A673 (cell line): ENCODE results near the gene LDLRAP1. TPM values are rescaled to one million over a fixed set of nuclear protein-coding genes. Genes with fewer than 3 reads are reported as not detected.
A peak's percentile ranks its signal among the peaks of the same experiment; 100 is the strongest.

Experiments used
- BruUV-seq: library from RNA; stranded (reverse); fragments of 400-500 nt; replicated peaks from 2 replicates; lab custom pipeline; 2021; lab: Mats Ljungman, UMichigan
- CTCF ChIA-PET: fragments of 300-600 bp; sonication (Branson Sonifier 250); formaldehyde crosslinking; loops from one replicate; lab custom pipeline; 2022; ENCODE audit warnings: antibody characterized with exemption; lab: Charles Lee
- POLR2A ChIA-PET: fragments of 300-600 bp; sonication (Branson Sonifier 250); formaldehyde crosslinking; loops from one replicate; lab custom pipeline; 2022; ENCODE audit warnings: antibody characterized with exemption; ENCODE audit not compliant: low non-redundant PET; lab: Charles Lee
- DNase-seq: peaks from one replicate; pipeline ENCODE4 v3.0.0-alpha.2; 2015; ENCODE audit warnings: low spot score
- H3K27ac ChIP-seq: fragments of 200-600 bp; sonication (generic); 2 replicates; pipeline ENCODE4 v1.5.1; 2016; ENCODE audit warnings: mixed run types, low read depth, mild to moderate bottlenecking, mixed read lengths, antibody characterized with exemption, low read length; ENCODE audit not compliant: poor library complexity, severe bottlenecking
- H3K27me3 ChIP-seq: fragments of 200-600 bp; sonication (generic); replicated peaks from 2 replicates; pipeline ENCODE4 v1.6.1; 2017; ENCODE audit warnings: mixed run types, low read depth, mild to moderate bottlenecking, mixed read lengths, antibody characterized with exemption, low read length; ENCODE audit not compliant: insufficient read depth, poor library complexity
- H3K36me3 ChIP-seq: fragments of 200-600 bp; sonication (generic); 2 replicates; pipeline ENCODE4 v1.6.1; 2016; ENCODE audit warnings: mixed run types, mild to moderate bottlenecking, mixed read lengths, antibody characterized with exemption, low read length; ENCODE audit not compliant: insufficient read depth, poor library complexity, severe bottlenecking
- H3K4me1 ChIP-seq: fragments of 200-600 bp; sonication (generic); 2 replicates; pipeline ENCODE4 v1.6.1; 2017; ENCODE audit warnings: mixed run types, mild to moderate bottlenecking, mixed read lengths, antibody characterized with exemption, low read length; ENCODE audit not compliant: insufficient read depth, poor library complexity, severe bottlenecking
- H3K4me3 ChIP-seq: fragments of 200-600 bp; sonication (generic); 2 replicates; pipeline ENCODE4 v1.5.1; 2016; ENCODE audit warnings: low read depth, mixed run types, mild to moderate bottlenecking, mixed read lengths, low read length; ENCODE audit not compliant: poor library complexity, severe bottlenecking
- H3K9me3 ChIP-seq: fragments of 200-600 bp; sonication (generic); 2 replicates; pipeline ENCODE4 v1.6.1; 2016; ENCODE audit warnings: mixed run types, low read depth, mild to moderate bottlenecking, mixed read lengths, antibody characterized with exemption, low read length; ENCODE audit not compliant: poor library complexity, severe bottlenecking
- EZH2 ChIP-seq: fragments of 200-600 bp; sonication (generic); IDR thresholded peaks from 2 replicates; pipeline ENCODE4 v1.6.1; 2017; ENCODE audit warnings: borderline replicate concordance, low read depth, mild to moderate bottlenecking, mixed read lengths, antibody characterized with exemption, low read length; ENCODE audit not compliant: poor library complexity, severe bottlenecking
- intact Hi-C: fragments of 100-400 bp; cut with micrococcal nuclease; formaldehyde crosslinking; loops from one replicate; pipeline ENCODE4 v1.10.0; 2022; ENCODE audit not compliant: unreplicated experiment
- total RNA-seq: library from RNA; stranded (reverse); gene quantifications from 2 replicates; pipeline ENCODE4 v1.2.3, GENCODE V29; 2021
- TF ChIP-seq, protein P1 (sequence below): fragments of 300-800, 200-600 bp; sonication (generic); conservative IDR thresholded peaks from 2 replicates; pipeline ENCODE4 v1.5.1; 2017; ENCODE audit warnings: low read depth, mild to moderate bottlenecking, antibody characterized with exemption, low read length, moderate library complexity, mixed read lengths

LDLRAP1 gene
- total RNA-seq, 1 experiment from 2014 or later, result 5.5 TPM

DNA sequence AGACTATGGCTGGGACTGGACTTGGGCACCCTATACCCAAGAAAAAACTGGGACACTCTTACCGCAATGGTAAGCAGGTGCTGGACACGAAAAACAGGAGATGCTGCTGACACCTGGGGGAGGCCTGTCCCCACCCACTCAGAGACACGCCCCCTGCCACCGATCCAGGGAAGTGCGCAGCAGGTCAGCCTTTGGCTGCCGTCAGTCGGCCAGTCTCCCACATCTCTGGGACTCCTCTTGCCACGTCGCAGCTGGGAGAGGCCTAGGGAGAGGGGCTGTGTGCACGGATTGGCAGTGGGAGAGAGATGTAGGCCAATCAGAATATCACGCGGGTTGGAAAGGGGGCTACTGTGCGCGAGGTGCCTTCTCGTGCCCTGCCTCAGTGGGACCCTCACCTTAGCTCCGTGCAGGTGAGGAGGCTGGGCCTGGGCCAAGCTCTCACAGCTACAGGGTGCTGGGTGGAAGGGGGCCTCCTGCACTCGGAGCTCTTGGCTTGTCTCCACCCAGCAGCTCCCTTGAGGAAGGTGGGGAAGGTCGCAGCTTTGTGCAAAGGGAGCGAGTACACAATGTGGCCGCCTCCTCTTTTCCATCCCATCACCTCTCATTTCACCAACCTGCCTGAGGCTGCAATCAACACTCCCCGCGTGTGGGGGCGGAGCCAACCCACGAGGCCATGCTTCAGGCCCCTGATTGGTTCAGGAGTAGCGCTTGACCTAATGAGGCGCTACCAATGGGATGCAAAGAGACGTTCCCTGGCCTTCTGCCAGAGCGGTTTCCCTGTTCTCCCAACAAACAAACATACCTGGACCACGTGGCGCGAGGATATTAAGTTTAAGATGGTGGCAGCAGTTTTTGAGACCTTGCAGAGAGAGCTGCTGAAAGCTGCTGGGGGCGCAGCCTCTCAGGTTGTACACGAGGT, 25.7 kb upstream of the LDLRAP1 start:
- Histone ChIP-seq H3K36me3 (no peaks in the 10 kb centered on the region), H3K27ac (no peak overlapping the region), H3K27me3 (no peaks in the 10 kb centered on the region), H3K4me3 (no peak overlapping the region), H3K9me3 (no peaks in the 10 kb centered on the region), H3K4me1 (peaks cover 8% of the 10 kb centered on the region)
- intact Hi-C loops, result no loop called here
- ChIA-PET CTCF (interaction anchor here (0.6 kb wide), 1 partner anchor 86 kb away, joined by 3 read pairs; no protein-coding TSS in a partner anchor), POLR2A (no interaction called here)
- DNase-seq, result no peak
- BruUV-seq, result no TSS peak
- TF ChIP-seq, protein P1, sequence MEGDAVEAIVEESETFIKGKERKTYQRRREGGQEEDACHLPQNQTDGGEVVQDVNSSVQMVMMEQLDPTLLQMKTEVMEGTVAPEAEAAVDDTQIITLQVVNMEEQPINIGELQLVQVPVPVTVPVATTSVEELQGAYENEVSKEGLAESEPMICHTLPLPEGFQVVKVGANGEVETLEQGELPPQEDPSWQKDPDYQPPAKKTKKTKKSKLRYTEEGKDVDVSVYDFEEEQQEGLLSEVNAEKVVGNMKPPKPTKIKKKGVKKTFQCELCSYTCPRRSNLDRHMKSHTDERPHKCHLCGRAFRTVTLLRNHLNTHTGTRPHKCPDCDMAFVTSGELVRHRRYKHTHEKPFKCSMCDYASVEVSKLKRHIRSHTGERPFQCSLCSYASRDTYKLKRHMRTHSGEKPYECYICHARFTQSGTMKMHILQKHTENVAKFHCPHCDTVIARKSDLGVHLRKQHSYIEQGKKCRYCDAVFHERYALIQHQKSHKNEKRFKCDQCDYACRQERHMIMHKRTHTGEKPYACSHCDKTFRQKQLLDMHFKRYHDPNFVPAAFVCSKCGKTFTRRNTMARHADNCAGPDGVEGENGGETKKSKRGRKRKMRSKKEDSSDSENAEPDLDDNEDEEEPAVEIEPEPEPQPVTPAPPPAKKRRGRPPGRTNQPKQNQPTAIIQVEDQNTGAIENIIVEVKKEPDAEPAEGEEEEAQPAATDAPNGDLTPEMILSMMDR, result no peak
- no peak for TF ChIP-seq EZH2

DNA sequence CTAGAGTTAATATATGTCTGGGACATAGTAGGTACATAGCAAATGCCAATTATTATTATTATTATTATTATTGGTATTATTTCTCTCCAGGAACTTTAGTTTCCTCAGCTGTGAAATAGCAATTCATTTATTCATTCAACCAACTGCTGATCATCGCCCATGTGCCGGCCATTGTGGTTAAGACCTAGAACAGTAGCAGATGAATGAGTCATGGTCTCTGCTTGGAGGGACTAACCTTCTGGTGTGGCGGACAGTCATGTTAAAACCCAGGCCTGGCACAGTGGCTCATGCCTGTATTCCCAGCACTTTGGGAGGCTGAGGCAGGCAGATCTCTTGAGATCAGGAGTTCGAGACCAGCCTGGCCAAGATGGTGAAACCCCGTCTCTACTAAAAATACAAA, 23.8 kb upstream of the LDLRAP1 start:
- H3K27me3 ChIP-seq, result no peaks in the 10 kb centered on the region
- no peak overlapping the region for H3K4me3 ChIP-seq
- intact Hi-C loops, result loop anchor here (2.0 kb wide), 1 partner anchor 279 kb away; no protein-coding TSS in a partner anchor
- no TSS peak for BruUV-seq
- H3K36me3 ChIP-seq, result no peaks in the 10 kb centered on the region
- TF ChIP-seq EZH2, result no peak
- TF ChIP-seq, protein P1, result no peak
- peaks cover 13% of the 10 kb centered on the region for H3K4me1 ChIP-seq
- no peak for DNase-seq
- H3K9me3 ChIP-seq, result no peaks in the 10 kb centered on the region
- ChIA-PET POLR2A (no interaction called here), CTCF (no interaction called here)
- no peak overlapping the region for H3K27ac ChIP-seq

- ChIA-PET CTCF (interaction anchor here (0.5 to 1.1 kb wide), 7 partner anchors 17 to 1524 kb away, joined by 3 to 7 read pairs (median 3); no protein-coding TSS in a partner anchor), POLR2A (no interaction called here)
- Histone ChIP-seq H3K27ac (no peak overlapping the region), H3K27me3 (no peaks in the 10 kb centered on the region), H3K36me3 (no peaks in the 10 kb centered on the region), H3K4me3 (no peak overlapping the region), H3K9me3 (no peaks in the 10 kb centered on the region), H3K4me1 (peaks cover 13% of the 10 kb centered on the region)
- DNase-seq, result peak; percentile 68
- no TSS peak for BruUV-seq
- TF ChIP-seq, protein P1, result peak; percentile 85
- no peak for TF ChIP-seq EZH2
- intact Hi-C loops, result loop anchor here (2.0 kb wide), 1 partner anchor 280 kb away; no protein-coding TSS in a partner anchor
These were observed 22.9 kb upstream of the LDLRAP1 start for GRCh38 chr1:25520446-25521061.
